ENCODE data around the gene MICAL3. TPM values are rescaled to one million over a fixed set of nuclear protein-coding genes. Genes with fewer than 3 reads are reported as not detected.
"Not testable (repeated sequence)": the region's sequence is repeated elsewhere in the genome, so short reads cannot be mapped to it uniquely, and the experiment has no call there.

Gene MICAL3
- total RNA-seq, 1 donor from 2014 or later, result 63.5 TPM

GRCh38 chr22:17939011-17939410 is 85.3 kb downstream of the MICAL3 start:
- no peak for DNase-seq (ENCODE audit: extremely low read depth, low read depth, low spot score)

GRCh38 chr22:17938484-17938924 is 85.9 kb downstream of the MICAL3 start:
- DNase-seq (ENCODE audit: extremely low read depth, low read depth, low spot score), result no peak

- not testable (repeated sequence) for DNase-seq (ENCODE audit: extremely low read depth, low read depth, low spot score)
Observed at GRCh38 chr22:17932457-17932856, 91.9 kb downstream of the MICAL3 start.

GRCh38 chr22:17931400-17931825 is 92.9 kb downstream of the MICAL3 start:
- DNase-seq (ENCODE audit: extremely low read depth, low read depth, low spot score), result no peak

GRCh38 chr22:17930455-17931313 is 93.7 kb downstream of the MICAL3 start:
- DNase-seq (ENCODE audit: extremely low read depth, low read depth, low spot score), result no peak

DNA sequence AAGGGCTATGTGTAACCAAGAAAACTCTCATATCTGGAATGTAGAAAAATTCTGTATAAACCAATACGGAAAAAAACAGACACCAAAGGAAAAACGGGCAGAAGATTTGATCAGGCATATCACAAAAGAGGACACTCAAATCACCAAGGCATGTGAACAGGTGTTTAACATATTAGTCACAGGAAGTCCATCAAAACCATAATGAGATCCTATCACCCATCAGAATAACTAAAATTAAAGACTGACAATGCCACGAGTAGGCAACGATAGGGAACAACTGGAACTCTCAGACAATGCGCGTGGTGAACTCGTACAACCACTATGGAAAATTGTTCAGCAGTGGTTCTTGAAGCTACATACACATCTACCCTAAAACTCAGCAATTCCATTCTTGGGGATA is 94.5 kb downstream of the MICAL3 start:
- no peak for DNase-seq (ENCODE audit: extremely low read depth, low read depth, low spot score)

GRCh38 chr22:17928391-17928790 is 96.0 kb downstream of the MICAL3 start:
- DNase-seq (ENCODE audit: extremely low read depth, low read depth, low spot score), result no peak

DNA sequence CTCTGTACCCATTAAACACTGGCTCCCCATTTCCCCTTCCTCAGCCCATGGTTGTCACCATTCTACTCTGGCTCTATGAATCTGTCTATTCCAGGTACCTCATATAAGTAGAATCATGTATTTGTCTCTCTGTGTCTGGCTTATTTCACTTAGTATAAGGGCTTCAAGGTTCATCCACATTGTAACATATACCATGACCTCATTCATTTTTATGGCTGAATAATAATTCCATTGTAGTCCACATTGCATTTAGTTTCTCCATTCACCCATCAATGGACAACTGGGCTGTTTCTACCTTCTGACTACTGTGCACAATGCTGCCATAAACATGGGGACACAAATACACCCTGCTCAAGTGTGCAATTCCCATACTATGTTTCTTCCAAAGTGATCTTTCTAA is 97.3 kb downstream of the MICAL3 start:
- DNase-seq (ENCODE audit: extremely low read depth, low read depth, low spot score), result no peak

DNA sequence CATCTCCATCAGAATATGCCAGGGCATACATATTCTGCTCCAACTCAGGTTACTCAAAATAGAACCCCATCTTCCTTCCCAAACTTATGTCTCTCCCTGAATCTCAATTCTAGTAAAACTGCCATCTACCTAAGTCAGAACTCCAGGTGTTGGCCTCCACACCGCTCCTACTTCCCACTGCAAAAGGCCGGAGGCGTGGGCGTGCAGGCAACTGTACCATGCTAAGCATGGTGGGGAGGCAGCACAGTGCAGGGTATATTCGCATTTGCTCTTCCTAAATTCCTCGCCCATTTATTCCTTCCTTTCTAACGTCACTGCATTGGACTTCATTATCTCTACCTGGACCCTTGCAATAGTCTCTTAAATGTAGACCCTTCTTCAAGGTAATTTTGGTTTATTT is 97.8 kb downstream of the MICAL3 start:
- DNase-seq (ENCODE audit: extremely low read depth, low read depth, low spot score), result no peak

DNA sequence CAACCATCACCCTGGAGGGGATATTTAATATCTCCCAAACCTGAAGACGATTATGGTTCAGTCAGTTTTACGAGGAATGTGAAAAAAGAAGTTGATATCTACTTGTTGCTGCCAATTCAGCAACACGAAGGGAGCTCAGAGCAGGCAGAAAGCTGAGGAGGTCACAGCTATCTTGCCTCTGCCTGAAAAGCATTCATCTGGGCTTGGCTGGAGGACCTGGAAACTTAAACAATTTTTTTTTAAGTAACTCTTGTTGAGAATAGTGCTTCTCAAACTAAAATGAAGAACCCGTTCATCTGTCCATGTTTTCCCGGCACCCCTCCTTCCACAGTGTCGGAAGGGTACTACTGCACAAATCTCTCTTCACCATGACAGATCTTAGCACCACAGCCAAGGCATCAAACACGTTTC is 98.9 kb downstream of the MICAL3 start:
- no peak for DNase-seq (ENCODE audit: extremely low read depth, low read depth, low spot score)

DNA sequence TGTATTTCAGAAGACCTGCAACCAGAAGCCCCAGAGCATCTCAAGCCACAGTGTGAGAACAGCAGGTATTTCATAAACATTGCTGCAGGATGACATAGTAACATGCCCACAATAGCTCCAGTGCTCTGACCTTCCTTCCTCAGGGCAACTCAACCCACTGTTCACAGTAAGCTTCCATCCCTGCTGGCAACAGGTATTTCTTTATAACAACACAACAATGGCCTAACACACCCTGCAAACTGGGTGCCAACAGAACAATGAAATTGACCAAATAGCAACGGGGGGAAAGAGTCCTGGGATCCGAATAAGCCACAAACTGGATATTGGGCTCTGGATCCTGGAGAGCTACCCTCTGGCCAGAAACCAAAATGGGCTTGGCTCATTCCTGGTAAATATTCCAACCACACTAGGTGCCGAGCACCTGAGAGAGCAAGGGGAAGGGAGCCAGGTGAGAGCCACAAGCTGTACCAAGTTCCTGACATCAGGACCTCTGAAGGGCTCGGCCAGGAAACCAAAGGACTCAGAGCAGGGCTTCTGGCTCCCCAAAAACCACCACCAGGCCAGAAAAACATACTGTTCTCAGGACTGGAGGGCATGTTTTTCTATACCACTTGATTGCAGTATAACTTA is 99.5 kb downstream of the MICAL3 start:
- no peak for DNase-seq (ENCODE audit: extremely low read depth, low read depth, low spot score)

DNA sequence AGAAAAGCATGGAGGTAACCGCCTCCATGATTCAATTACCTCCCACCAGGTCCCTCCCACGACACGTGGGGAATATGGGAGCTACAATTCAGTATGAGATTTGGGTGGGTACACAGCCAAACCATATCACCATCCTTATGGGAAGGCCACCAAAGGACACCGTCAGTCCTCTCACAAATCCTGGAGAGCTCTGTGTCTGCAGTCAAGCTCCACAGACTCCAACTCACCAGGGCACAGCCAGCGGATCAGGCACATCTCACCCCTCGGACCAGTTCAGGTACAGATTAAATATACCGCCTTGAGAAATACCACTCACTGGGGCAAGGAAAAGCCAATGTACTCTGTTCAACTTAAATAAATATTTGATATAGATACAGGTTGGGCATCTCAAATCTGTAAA is 100.3 kb downstream of the MICAL3 start:
- no peak for DNase-seq (ENCODE audit: extremely low read depth, low read depth, low spot score)

DNA sequence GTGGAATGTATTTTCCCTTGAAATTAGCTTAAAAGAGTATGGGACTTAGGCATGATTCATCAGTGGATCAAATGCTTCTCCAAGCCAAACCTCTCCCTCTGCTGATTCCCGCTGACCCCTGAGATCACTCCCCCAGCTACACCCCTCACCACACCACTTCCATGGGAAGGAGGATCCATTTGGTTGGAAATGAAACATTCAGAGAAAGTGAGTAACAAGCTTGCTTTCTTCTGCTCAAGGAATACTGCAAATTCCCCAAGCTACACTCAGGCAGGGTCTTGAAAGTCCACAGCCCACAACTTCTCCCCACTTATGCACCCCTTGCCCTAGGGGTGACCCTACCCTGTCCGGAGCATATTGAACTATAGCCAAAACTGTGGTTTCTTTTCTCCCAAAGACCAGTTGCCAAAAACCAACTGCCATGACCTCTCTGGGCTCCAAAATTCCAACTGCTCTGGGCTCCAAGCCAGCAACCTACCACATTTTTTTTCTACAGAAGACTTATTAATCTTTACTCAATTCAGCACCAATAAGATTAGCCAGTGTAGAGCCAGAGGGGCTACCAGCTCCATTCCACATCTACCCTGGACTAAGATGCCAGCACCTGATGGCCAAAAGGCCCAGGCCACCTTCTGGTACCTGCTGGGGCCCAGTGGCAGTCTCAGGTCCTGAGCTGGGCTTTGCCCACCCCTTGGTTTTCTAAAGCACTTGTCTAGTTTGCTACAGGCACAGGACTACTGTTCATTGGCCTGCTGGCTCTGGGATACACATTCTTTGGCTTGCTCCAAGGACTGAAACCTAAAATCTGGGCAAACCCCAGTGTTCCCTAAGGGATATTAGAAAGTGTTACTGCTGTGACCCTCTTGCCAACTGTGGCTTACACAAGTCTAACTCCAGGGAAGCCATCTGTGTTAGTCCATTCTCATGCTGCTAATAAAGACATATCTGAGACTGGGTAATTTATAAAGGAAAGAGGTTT is 101.1 kb downstream of the MICAL3 start:
- no peak for DNase-seq (ENCODE audit: extremely low read depth, low read depth, low spot score)

DNA sequence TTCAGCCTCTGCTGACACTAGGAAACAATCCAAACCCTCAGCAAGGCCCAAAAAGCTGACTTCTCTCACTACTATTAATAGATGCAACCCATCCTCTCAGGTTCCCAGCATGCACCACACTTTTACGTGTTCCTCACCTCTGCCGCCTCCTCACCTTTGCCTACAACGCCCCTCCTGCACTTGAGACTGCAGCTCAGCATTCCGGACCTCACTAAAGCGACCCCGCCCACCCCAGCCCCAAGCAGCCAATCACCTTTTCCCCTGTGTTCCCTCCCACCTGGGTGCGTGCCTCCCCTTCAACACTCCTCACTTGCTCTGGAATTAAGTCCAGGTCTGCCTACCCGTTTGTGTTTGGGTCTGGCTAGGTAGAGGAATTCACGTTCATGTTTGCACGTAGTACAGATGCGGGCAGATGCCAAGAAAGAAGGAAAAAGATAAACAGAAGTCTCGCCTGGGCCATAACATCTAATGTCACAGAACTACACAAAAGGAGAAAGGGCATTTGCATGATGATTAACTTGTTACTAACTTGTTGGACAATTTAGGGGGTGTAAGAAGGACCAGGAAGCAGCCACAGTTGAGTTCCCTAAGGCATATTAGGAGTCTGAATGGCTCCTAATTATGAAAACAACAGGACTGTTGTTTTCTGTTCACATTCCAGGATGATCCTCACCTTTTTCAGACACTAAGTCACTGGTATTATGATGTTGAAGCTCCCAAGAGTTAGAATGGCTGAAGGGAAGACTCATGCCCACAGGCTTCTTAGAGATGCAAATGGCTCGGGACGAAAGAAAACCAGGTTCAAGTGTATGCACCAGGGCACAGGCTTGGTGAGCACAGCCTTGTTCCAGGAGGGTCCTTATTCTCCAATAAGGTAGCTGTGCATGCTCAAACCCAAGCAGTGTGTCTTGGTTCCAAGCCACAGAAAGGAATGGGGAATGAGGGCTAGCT is 102.2 kb downstream of the MICAL3 start:
- no peak for DNase-seq (ENCODE audit: extremely low read depth, low read depth, low spot score)

DNA sequence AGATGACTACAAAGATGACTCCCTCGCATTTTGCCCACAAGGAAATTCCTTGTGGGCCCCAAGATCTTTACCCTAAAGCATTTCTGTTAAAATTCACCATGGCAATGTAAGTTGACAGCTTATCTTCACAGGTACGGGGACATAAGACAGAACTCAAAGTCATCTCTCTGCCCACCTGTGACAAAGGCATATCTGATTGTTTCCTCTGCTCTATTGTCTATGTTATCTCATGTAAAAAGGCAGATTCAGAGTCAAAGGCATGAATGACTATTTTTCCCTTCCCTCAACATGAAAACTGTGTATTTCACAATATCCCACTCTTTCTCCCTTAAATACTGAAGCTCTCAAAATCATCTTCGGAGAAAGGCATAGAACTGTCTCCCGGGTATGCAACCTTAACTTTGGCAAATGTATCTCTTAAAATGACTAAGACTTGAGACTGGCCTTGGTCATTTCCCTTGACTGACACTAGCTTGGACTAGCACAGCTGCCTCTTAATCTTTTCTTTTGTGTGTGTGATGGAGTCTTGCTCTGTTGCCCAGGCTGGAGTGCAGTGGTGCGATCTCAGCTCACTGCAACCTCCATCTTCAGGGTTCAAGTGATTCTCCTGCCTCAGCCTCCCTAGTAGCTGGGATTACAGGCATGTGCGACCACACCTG is 103.2 kb downstream of the MICAL3 start:
- DNase-seq (ENCODE audit: extremely low read depth, low read depth, low spot score), result no peak

DNA sequence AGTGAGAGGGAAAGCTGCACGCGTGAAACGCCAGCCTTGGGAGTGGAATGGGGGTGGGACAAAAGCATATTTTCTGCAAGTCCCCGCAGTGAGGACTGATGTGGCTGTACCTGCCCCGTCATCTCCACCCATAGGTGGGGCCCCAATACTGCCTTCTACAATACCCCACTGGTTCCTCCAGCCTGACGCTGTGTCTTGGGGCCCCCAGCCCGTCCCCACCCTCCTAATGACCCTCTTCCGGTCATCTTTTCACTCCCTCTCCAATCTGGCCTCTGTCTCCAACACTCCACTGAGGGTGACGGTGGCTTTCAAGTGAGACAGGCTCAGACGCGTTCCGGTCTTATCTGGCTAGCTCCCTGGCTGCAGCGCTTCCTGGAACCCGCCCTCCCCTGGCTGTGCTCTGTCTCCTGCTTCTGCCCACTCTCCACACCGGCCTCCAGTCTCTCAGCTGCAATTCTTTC is 104.2 kb downstream of the MICAL3 start:
- DNase-seq (ENCODE audit: extremely low read depth, low read depth, low spot score), result no peak

GRCh38 chr22:17919276-17920144 is 104.9 kb downstream of the MICAL3 start:
- no peak for DNase-seq (ENCODE audit: extremely low read depth, low read depth, low spot score)

DNA sequence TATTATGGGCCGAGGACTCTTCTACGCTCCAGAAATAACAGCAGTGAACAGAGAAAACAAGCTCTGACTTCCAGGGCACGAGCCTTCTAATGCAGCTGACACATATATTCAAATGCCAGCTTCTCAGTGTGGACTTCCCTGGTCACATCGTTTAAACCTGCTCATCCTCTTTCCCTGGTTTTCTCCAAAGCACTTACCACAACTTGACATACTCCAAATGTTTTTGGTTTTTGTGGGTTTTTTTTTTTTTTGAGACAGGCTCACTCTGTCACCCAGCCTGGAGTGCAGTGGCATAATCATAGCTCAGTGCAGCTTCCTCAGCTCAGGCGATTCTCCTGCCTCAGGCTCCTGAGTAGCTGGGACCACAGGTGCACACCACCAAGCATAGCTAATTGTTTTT is 105.5 kb downstream of the MICAL3 start:
- DNase-seq (ENCODE audit: extremely low read depth, low read depth, low spot score), result no peak

Data from glomerular endothelial cell (primary cell).